CD4-positive, alpha-beta T cell (primary cell): ENCODE results near the gene ITGA11. TPM values are rescaled to one million over a fixed set of nuclear protein-coding genes. Genes with fewer than 3 reads are reported as not detected.

Experiments
- ATAC-seq: fragments of 200-7000 bp; cut with Tn5 transposase; one replicate; pipeline ENCODE4 v1.10.0; 2022; ENCODE audit warnings: mild to moderate bottlenecking; ENCODE audit not compliant: poor library complexity
- CTCF ChIA-PET: fragments of 350-600 bp; sonication (Branson Sonifier 250); formaldehyde crosslinking; loops from one replicate; lab custom pipeline; 2021; ENCODE audit warnings: antibody characterized with exemption, inconsistent platforms; lab: Charles Lee
- POLR2A ChIA-PET: fragments of 350-600 bp; sonication (Branson Sonifier 250); formaldehyde crosslinking; loops from one replicate; lab custom pipeline; 2021; ENCODE audit warnings: antibody characterized with exemption, inconsistent platforms; lab: Charles Lee
- DNase-seq, 14 experiments: peaks; one replicate each; pipeline ENCODE4 v3.0.0-alpha.2; 2013 to 2020; ENCODE audit warnings: mixed read lengths in 2 of 14
- H3K27ac ChIP-seq, 2 donors: one replicate each; pipeline versions ENCODE4 v1.5.1 to v1.7.0; 2013; ENCODE audit warnings: low read length in 2 of 2, low read depth in 1 of 2, mild to moderate bottlenecking in 1 of 2
- H3K27me3 ChIP-seq, 2 experiments: 1 replicate in 1 of 2; 2 replicates in 1 of 2; pipeline versions ENCODE4 v1.6.1 to v1.7.0; 2013; ENCODE audit warnings: low read length in 2 of 2, control low read depth in 1 of 2, mild to moderate bottlenecking in 1 of 2, moderate library complexity in 1 of 2; ENCODE audit not compliant: insufficient read depth in 2 of 2, control insufficient read depth in 1 of 2
- H3K36me3 ChIP-seq: one replicate; pipeline ENCODE4 v1.6.1; 2013; ENCODE audit warnings: low read length, control low read depth; ENCODE audit not compliant: insufficient read depth
- H3K4me1 ChIP-seq: one replicate; pipeline ENCODE4 v1.6.1; 2013; ENCODE audit warnings: low read length, control low read depth; ENCODE audit not compliant: insufficient read depth
- H3K4me3 ChIP-seq: one replicate; pipeline ENCODE4 v1.5.1; 2013; ENCODE audit warnings: mild to moderate bottlenecking, low read length, moderate library complexity
- H3K9me3 ChIP-seq, 2 experiments: 1 replicate in 1 of 2; 2 replicates in 1 of 2; pipeline versions ENCODE4 v1.6.1 to v1.7.0; 2013; ENCODE audit warnings: low read length in 2 of 2, mild to moderate bottlenecking in 2 of 2, control low read depth in 1 of 2, moderate library complexity in 1 of 2; ENCODE audit not compliant: control insufficient read depth in 1 of 2, insufficient read depth in 1 of 2
- H3K27ac Mint-ChIP-seq: one replicate; pipeline ENCODE4 v1.8.0; 2020; ENCODE audit warnings: mixed read lengths
- H3K27me3 Mint-ChIP-seq: one replicate; pipeline ENCODE4 v1.8.0; 2021; ENCODE audit warnings: mixed read lengths
- H3K36me3 Mint-ChIP-seq: one replicate; pipeline ENCODE4 v1.8.0; 2021; ENCODE audit warnings: low read depth, mixed read lengths
- H3K4me1 Mint-ChIP-seq: one replicate; pipeline ENCODE4 v1.8.0; 2021; ENCODE audit warnings: low read depth, mixed read lengths
- H3K4me3 Mint-ChIP-seq: one replicate; pipeline ENCODE4 v1.8.0; 2020; ENCODE audit warnings: mild to moderate bottlenecking, mixed read lengths
- H3K9me3 Mint-ChIP-seq: one replicate; pipeline ENCODE4 v1.8.0; 2020; ENCODE audit warnings: mixed read lengths
- intact Hi-C, 2 experiments: fragments of 100-400 bp; cut with DNase I in 1 of 2; cut with micrococcal nuclease in 1 of 2; formaldehyde crosslinking; loops; one replicate each; pipeline versions ENCODE4 v1.15.1 to v1.9.0; 2023 to 2025; cut with DNase I, micrococcal nuclease
- total RNA-seq, 174 experiments: library from RNA in 2 of 174; stranded (reverse) in 2 of 174; gene quantifications; one replicate each; pipeline ENCODE4 v1.2.3 and lab custom pipeline; 2021 to 2026
- TF ChIP-seq, protein P1 (sequence below): fragments of 200-600 bp; IDR thresholded peaks from one replicate; pipeline ENCODE4 v1.8.0; 2022; ENCODE audit warnings: antibody characterized with exemption, mild to moderate bottlenecking

The ITGA11 gene
- total RNA-seq, 2 experiments from 2014 or later: 0.08 to 0.20 TPM

DNA sequence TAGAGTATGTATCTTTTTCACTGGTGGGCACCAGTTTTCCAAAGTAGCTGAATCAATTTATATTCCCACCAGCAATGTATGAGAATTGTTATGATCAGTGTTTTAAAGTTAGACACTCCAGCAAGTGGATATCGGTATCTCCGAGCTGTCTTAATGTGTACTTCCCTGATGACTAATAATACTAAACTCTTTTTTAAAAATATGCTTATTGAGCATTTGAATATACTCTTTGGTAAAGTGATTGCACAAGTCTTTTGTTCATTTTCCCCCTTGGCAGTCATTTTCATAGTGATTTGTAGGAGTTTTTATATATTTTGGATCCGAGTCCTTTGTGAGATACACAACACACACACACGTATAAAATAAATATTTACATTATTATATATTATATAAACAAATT lies 166.9 kb downstream of the ITGA11 start:
- TF ChIP-seq, protein P1, sequence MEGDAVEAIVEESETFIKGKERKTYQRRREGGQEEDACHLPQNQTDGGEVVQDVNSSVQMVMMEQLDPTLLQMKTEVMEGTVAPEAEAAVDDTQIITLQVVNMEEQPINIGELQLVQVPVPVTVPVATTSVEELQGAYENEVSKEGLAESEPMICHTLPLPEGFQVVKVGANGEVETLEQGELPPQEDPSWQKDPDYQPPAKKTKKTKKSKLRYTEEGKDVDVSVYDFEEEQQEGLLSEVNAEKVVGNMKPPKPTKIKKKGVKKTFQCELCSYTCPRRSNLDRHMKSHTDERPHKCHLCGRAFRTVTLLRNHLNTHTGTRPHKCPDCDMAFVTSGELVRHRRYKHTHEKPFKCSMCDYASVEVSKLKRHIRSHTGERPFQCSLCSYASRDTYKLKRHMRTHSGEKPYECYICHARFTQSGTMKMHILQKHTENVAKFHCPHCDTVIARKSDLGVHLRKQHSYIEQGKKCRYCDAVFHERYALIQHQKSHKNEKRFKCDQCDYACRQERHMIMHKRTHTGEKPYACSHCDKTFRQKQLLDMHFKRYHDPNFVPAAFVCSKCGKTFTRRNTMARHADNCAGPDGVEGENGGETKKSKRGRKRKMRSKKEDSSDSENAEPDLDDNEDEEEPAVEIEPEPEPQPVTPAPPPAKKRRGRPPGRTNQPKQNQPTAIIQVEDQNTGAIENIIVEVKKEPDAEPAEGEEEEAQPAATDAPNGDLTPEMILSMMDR: no peak
- no peak overlapping the region for H3K4me3 Mint-ChIP-seq
- CTCF ChIA-PET: interaction anchor here (1.6 kb wide), 1 partner anchor 41 kb away, joined by 4 read pairs; no protein-coding TSS in a partner anchor

DNA sequence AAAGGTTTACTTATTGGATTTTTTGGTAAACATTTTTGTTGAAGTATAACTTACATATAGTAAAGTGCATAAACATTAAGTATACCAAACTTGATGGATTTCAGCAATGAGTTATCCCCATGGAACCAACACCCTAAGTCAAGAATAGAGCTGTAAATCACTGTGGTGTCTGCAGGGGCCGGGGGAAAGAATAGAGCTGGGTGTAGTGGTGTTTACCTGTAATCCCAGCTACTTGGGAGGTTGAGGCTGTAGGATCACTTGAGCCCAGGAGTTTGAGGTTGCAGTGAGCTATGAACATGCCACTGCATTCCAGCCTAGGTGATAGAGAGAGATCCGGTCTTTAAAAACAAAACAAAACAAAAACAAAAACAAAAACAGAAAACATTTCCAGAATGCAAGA lies 167.7 kb downstream of the ITGA11 start:
- H3K4me3 Mint-ChIP-seq: no peak overlapping the region
- intact Hi-C loops: no loop called here
- DNase-seq (no peak), ATAC-seq (no peak)
- Histone ChIP-seq H3K4me1 (no peaks in the 10 kb centered on the region), H3K27ac (no peak overlapping the region), H3K27me3 (peaks cover 5 to 18% of the 10 kb centered on the region in 2 experiments), H3K4me3 (no peak overlapping the region), H3K36me3 (no peaks in the 10 kb centered on the region), H3K9me3 (no peaks in the 10 kb centered on the region)
- POLR2A ChIA-PET: interaction anchor here (0.6 to 1.6 kb wide), 3 partner anchors 11 to 1134 kb away, joined by 3 to 5 read pairs (median 4); partner anchors contain the start of gene FEM1B
- H3K27ac Mint-ChIP-seq: no peak overlapping the region
- no peaks in the 10 kb centered on the region for H3K9me3 Mint-ChIP-seq
- peaks cover 46% of the 10 kb centered on the region for H3K27me3 Mint-ChIP-seq
- CTCF ChIA-PET: interaction anchor here (1.6 kb wide), 1 partner anchor 42 kb away, joined by 4 read pairs; no protein-coding TSS in a partner anchor
- no peaks in the 10 kb centered on the region for H3K36me3 Mint-ChIP-seq
- peaks cover 7% of the 10 kb centered on the region for H3K4me1 Mint-ChIP-seq
- TF ChIP-seq, protein P1: no peak

More for the DNA sequence above, 166.9 kb downstream of the ITGA11 start:
- no peaks in the 10 kb centered on the region for H3K4me1 Mint-ChIP-seq
- H3K27me3 ChIP-seq: peaks cover 5 to 18% of the 10 kb centered on the region in 2 experiments
- intact Hi-C loops: no loop called here
- DNase-seq (no peak), ATAC-seq (no peak)
- no peaks in the 10 kb centered on the region for H3K4me1 ChIP-seq
- H3K27ac ChIP-seq: no peak overlapping the region
- no peaks in the 10 kb centered on the region for H3K36me3 Mint-ChIP-seq
- H3K36me3 ChIP-seq: no peaks in the 10 kb centered on the region
- H3K9me3 ChIP-seq: no peaks in the 10 kb centered on the region
- H3K9me3 Mint-ChIP-seq: no peaks in the 10 kb centered on the region
- peaks cover 46% of the 10 kb centered on the region for H3K27me3 Mint-ChIP-seq
- POLR2A ChIA-PET: interaction anchor here (1.3 to 1.6 kb wide), 2 partner anchors 12 to 13 kb away, joined by 4 to 5 read pairs; partner anchors contain the start of gene FEM1B
- no peak overlapping the region for H3K4me3 ChIP-seq
- H3K27ac Mint-ChIP-seq: no peak overlapping the region

DNA sequence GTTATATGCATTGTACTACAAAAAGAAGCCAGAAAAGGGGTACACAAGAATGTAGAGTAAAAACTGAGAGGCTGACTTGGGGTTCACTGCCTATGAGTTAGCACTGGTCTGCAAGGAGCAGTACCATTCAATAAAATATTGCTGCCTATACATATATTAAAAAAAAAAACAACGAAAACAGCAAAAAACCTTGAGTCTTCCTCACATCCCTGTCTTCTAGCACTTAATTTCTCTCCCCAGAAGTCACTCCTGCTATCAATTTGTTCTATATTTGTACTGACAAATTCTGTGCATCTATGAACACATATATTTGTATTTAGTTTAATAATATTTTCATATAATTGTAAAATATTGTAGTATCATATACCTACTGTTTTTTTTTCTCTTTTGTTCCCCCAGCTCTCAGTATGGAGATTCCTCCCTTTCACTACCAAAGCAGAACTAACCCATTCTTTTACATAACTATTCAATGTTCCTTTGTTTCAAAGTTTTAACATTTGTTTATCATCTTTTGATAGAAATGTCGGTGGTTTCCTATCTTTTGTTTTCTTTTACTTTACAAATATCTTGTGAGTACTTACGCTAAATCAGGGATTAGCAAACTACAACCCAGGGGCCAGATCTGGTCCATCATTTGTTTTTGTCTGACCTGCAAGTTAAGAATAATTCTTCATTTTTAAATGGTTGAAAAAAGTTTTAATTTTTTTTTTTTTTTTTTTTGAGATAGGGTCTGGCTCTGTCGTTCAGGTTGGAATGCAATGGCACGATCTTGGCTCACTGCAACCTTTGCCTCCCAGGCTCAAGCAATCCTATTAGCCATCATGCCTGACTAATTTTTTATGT lies 169.2 kb downstream of the ITGA11 start:
- no peaks in the 10 kb centered on the region for H3K36me3 Mint-ChIP-seq
- intact Hi-C loops: no loop called here
- H3K27me3 Mint-ChIP-seq: peaks cover 35% of the 10 kb centered on the region
- no peak overlapping the region for H3K27ac Mint-ChIP-seq
- TF ChIP-seq, protein P1: no peak
- Histone ChIP-seq H3K9me3 (no peaks in the 10 kb centered on the region), H3K4me1 (peaks cover 2% of the 10 kb centered on the region), H3K27me3 (peaks cover 5 to 18% of the 10 kb centered on the region in 2 experiments), H3K4me3 (no peak overlapping the region), H3K36me3 (no peaks in the 10 kb centered on the region), H3K27ac (no peak overlapping the region)
- ChIA-PET POLR2A (interaction anchor here (1.0 kb wide), 1 partner anchor 17 kb away, joined by 3 read pairs; no protein-coding TSS in a partner anchor), CTCF (no interaction called here)
- H3K4me3 Mint-ChIP-seq: no peak overlapping the region
- no peak for DNase-seq
- ATAC-seq: no peak
- no peaks in the 10 kb centered on the region for H3K9me3 Mint-ChIP-seq
- H3K4me1 Mint-ChIP-seq: peaks cover 14% of the 10 kb centered on the region
